Breast epithelium (tissue), 3 donors: ENCODE measurements around the gene MRPL42.

Source experiments
- POLR2A ChIP-seq: fragments of 450-650 bp; IDR thresholded peaks from one replicate; pipeline ENCODE4 v1.6.1; 2016; ENCODE audit warnings: antibody characterized with exemption, mild to moderate bottlenecking, moderate library complexity
- TF ChIP-seq, protein P1 (sequence below), 3 donors: fragments of 450-650 bp; IDR thresholded peaks; one replicate each; pipeline ENCODE4 v1.5.1; 2016 to 2017; ENCODE audit warnings: antibody characterized with exemption in 3 of 3, mild to moderate bottlenecking in 3 of 3, moderate library complexity in 3 of 3

DNA sequence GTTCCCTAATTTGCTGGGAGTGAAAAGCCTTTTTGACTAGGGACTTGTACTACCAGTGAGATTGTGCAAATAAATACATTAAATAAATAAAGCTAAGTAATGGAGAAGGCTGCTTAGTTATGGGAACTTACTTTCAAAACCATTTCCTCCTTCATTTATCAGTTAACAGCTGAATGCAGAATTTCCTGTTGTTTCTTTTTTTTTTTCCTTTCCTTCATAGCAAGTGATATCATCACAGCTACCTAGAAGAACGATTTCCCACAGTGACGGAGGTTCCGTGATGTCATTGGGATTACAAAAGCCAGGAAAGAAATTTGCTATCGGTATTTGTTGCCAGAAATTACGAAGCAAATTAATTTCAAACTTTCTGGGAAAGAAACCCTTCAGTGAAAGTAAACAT, 63.0 kb downstream of the MRPL42 start:
- TF ChIP-seq, protein P1, sequence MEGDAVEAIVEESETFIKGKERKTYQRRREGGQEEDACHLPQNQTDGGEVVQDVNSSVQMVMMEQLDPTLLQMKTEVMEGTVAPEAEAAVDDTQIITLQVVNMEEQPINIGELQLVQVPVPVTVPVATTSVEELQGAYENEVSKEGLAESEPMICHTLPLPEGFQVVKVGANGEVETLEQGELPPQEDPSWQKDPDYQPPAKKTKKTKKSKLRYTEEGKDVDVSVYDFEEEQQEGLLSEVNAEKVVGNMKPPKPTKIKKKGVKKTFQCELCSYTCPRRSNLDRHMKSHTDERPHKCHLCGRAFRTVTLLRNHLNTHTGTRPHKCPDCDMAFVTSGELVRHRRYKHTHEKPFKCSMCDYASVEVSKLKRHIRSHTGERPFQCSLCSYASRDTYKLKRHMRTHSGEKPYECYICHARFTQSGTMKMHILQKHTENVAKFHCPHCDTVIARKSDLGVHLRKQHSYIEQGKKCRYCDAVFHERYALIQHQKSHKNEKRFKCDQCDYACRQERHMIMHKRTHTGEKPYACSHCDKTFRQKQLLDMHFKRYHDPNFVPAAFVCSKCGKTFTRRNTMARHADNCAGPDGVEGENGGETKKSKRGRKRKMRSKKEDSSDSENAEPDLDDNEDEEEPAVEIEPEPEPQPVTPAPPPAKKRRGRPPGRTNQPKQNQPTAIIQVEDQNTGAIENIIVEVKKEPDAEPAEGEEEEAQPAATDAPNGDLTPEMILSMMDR (IDR thresholded peaks at IDR 0.05): no peak
- no peak for TF ChIP-seq POLR2A
